MV-4-11 (cell line): ENCODE measurements around the gene ROBO1.

ENCODE experiments used
- DNase-seq: peaks from one replicate; lab custom pipeline; 2025; lab: John Stamatoyannopoulos, UW

The ROBO1 gene

GRCh38 chr3:79012530-79012913 is 755.3 kb downstream of the ROBO1 start:
- no peak for DNase-seq

GRCh38 chr3:79011821-79012529 is 755.8 kb downstream of the ROBO1 start:
- DNase-seq, result no peak

- no peak for DNase-seq
These were observed 757.9 kb downstream of the ROBO1 start for GRCh38 chr3:79009861-79010260.

- DNase-seq, result no peak
These were observed 761.7 kb downstream of the ROBO1 start for GRCh38 chr3:79006077-79006476.

GRCh38 chr3:79005084-79005483 is 762.7 kb downstream of the ROBO1 start:
- DNase-seq, result no peak

GRCh38 chr3:79003994-79004393 is 763.8 kb downstream of the ROBO1 start:
- no peak for DNase-seq

- DNase-seq, result no peak
These were observed 765.1 kb downstream of the ROBO1 start for GRCh38 chr3:79002465-79003372.

GRCh38 chr3:79001255-79001654 is 766.5 kb downstream of the ROBO1 start:
- DNase-seq, result no peak

GRCh38 chr3:78999139-78999538 is 768.7 kb downstream of the ROBO1 start:
- DNase-seq, result no peak

GRCh38 chr3:78995087-78995486 is 772.7 kb downstream of the ROBO1 start:
- DNase-seq, result no peak

GRCh38 chr3:78994174-78995027 is 773.4 kb downstream of the ROBO1 start:
- no peak for DNase-seq

- no peak for DNase-seq
These were observed 774.4 kb downstream of the ROBO1 start for GRCh38 chr3:78993375-78993774.

- DNase-seq, result no peak
These were observed 775.0 kb downstream of the ROBO1 start for GRCh38 chr3:78992830-78993229.

GRCh38 chr3:78992400-78992799 is 775.4 kb downstream of the ROBO1 start:
- no peak for DNase-seq

- no peak for DNase-seq
These were observed 776.1 kb downstream of the ROBO1 start for GRCh38 chr3:78991656-78992055.

GRCh38 chr3:78990156-78990555 is 777.6 kb downstream of the ROBO1 start:
- DNase-seq, result no peak

- no peak for DNase-seq
These were observed 779.5 kb downstream of the ROBO1 start for GRCh38 chr3:78988324-78988723.

GRCh38 chr3:78986416-78987101 is 781.2 kb downstream of the ROBO1 start:
- DNase-seq, result no peak

GRCh38 chr3:78985981-78986380 is 781.8 kb downstream of the ROBO1 start:
- no peak for DNase-seq

GRCh38 chr3:78979028-78979427 is 788.8 kb downstream of the ROBO1 start:
- no peak for DNase-seq

GRCh38 chr3:78978037-78978436 is 789.8 kb downstream of the ROBO1 start:
- no peak for DNase-seq

- DNase-seq, result no peak
These were observed 790.7 kb downstream of the ROBO1 start for GRCh38 chr3:78977073-78977472.
